ENCODE data around the gene SLC33A1.

DNA sequence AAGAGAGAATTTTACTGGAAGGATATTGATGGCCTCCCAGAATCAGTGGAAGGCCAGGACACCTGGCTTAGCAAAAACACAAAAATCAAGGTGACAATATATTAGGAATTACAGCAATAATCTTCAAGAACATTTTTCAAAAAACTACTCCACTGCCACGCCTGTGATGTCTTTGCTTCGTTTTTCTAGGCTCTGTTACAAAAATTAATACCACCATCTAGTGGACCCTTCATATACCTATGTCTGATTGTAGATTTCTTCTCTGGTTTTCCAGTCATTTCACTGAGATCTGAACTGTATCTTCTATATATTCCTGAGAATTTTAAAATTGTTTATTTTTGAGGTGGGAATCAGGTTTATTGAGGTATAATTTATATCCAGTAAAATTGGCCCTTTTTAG lies 5.6 kb upstream of the SLC33A1 start:
- no peak for TF ChIP-seq POLR2AphosphoS5 (IDR thresholded peaks at IDR 0.05; ENCODE audit: insufficient read depth in 1 of 2, low read depth in 1 of 2)
- TF ChIP-seq CTCF (IDR thresholded peaks at IDR 0.05): no peak
- no peak for TF ChIP-seq POLR2A (IDR thresholded peaks at IDR 0.05)

Measured in vagina (tissue), 2 donors.